Measurements from ENCODE around the gene TANGO2. TPM values are rescaled to one million over a fixed set of nuclear protein-coding genes. Genes with fewer than 3 reads are reported as not detected.

TANGO2 gene
- total RNA-seq, 1 donor from 2014 or later: 8.2 TPM

- no peak for FAIRE-seq
Measured at GRCh38 chr22:20011123-20011992, 9.6 kb upstream of the TANGO2 start.

GRCh38 chr22:20011993-20012740 is 8.7 kb upstream of the TANGO2 start:
- FAIRE-seq (no peak), DNase-seq (ENCODE audit: low spot score in 2 of 2) (no peak)

More at GRCh38 chr22:20011123-20011992, 9.6 kb upstream of the TANGO2 start:
- no peak for DNase-seq (ENCODE audit: low spot score in 2 of 2)

- FAIRE-seq: no peak
Measured at GRCh38 chr22:20012741-20013331, 8.1 kb upstream of the TANGO2 start.

GRCh38 chr22:20013382-20013871 is 7.5 kb upstream of the TANGO2 start:
- FAIRE-seq (no peak), DNase-seq (ENCODE audit: low spot score in 2 of 2) (peak in 1 of 2 donors; percentile 79)

More at GRCh38 chr22:20012741-20013331, 8.1 kb upstream of the TANGO2 start:
- DNase-seq (ENCODE audit: low spot score in 2 of 2): no peak

GRCh38 chr22:20014526-20015186 is 6.3 kb upstream of the TANGO2 start:
- FAIRE-seq (no peak), DNase-seq (ENCODE audit: low spot score in 2 of 2) (no peak)

- FAIRE-seq: no peak
- DNase-seq (ENCODE audit: low spot score in 2 of 2): no peak
Measured at GRCh38 chr22:20015187-20015625, 5.7 kb upstream of the TANGO2 start.

GRCh38 chr22:20015971-20016733 is 4.8 kb upstream of the TANGO2 start:
- FAIRE-seq (no peak), DNase-seq (ENCODE audit: low spot score in 2 of 2) (no peak)

GRCh38 chr22:20016734-20017621 is 3.9 kb upstream of the TANGO2 start, which contains the start of gene ARVCF:
Gene ARVCF, minus strand, starts transcription at chr22:20016823. Its CDS starts 26,029 bp downstream, at chr22:19990794.
- no peak for FAIRE-seq
- DNase-seq (ENCODE audit: low spot score in 2 of 2): peak; percentile 99

- DNase-seq (ENCODE audit: low spot score in 2 of 2): no peak
- FAIRE-seq: no peak
Measured at GRCh38 chr22:20017622-20017958, 3.3 kb upstream of the TANGO2 start.

GRCh38 chr22:20018001-20018400 is 2.9 kb upstream of the TANGO2 start:
- DNase-seq (ENCODE audit: low spot score in 2 of 2): no peak
- FAIRE-seq: no peak

GRCh38 chr22:20019661-20020532 is 1.0 kb upstream of the TANGO2 start:
- no peak for FAIRE-seq
- no peak for DNase-seq (ENCODE audit: low spot score in 2 of 2)

GRCh38 chr22:20021196-20022181 is 579 bp downstream of the TANGO2 start:
- DNase-seq (ENCODE audit: low spot score in 2 of 2) (peak in 1 of 2 donors; percentile 62), FAIRE-seq (no peak)

- DNase-seq (ENCODE audit: low spot score in 2 of 2): no peak
- FAIRE-seq: no peak
Measured at GRCh38 chr22:20022231-20022977, 1.5 kb downstream of the TANGO2 start.

GRCh38 chr22:20022978-20023613 is 2.2 kb downstream of the TANGO2 start:
- FAIRE-seq: no peak

GRCh38 chr22:20024225-20024624 is 3.3 kb downstream of the TANGO2 start:
- FAIRE-seq (no peak), DNase-seq (ENCODE audit: low spot score in 2 of 2) (no peak)

More at GRCh38 chr22:20022978-20023613, 2.2 kb downstream of the TANGO2 start:
- no peak for DNase-seq (ENCODE audit: low spot score in 2 of 2)

Data from frontal cortex (tissue), 4 donors.